OCI-M1 (cell line): ENCODE measurements around the gene PITPNC1.
"Not testable (repeated sequence)": the region's sequence is repeated elsewhere in the genome, so short reads cannot be mapped to it uniquely, and the experiment has no call there.

Experiments used
- DNase-seq: peaks from one replicate; lab custom pipeline; 2025; lab: John Stamatoyannopoulos, UW

Gene PITPNC1

GRCh38 chr17:67648032-67648905 lies 271.2 kb downstream of the PITPNC1 start:
- no peak for DNase-seq

DNA sequence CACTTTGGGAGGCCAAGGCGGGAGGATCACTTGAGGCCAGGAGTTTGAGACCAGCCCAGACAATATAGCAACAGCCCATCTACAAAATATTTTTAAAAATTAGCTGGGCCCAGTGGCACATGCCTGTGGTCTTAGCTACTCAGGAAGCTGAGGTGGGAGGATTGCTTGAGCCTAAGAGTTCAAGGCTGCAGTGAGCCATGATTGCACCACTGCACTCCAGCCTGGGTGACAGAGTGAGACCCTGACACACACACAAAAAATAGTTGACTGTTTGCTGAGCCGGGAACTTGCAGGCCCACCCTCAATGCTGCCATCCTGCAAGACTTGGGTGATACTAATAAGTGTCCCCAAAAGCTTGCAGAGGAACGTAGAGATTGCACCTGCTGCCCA lies 271.8 kb downstream of the PITPNC1 start:
- DNase-seq: not testable (repeated sequence)

DNA sequence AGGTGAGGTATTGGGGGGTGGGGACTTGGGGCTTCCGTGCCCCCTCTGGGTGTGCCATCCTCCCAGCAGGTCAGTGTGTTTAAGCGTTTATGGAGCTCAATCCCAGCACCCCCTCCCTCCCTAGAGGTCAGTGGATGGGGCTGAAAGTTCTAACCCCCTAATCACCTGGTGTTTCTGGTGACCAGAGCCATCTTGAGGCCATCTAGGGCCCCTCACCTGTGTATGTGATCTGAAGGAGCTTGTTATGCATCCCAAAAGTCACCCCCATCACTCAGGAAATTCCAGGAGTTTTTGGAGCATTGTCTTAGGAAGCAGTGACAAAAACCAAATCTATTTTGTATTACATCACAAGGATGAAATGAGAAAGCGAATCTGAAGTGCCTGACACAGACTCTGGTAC lies 272.8 kb downstream of the PITPNC1 start:
- DNase-seq: no peak

DNA sequence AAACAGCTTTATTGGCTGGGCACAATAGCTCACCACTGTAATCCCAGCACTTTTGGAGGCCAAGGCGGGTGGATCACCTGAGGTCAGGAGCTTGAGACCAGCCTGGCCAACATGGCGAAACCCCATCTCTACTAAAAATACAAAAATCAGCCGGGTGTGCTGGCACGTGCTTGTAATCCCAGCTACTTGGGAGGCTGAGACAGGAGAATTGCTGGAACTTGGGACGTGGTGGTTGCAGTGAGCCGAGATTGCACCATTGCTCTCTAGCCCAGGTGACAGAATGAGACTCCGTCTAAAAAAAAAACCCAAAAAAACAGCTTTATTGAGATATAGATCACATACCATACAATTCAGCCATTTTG lies 274.1 kb downstream of the PITPNC1 start:
- DNase-seq: not testable (repeated sequence)

- no peak for DNase-seq
Measured at GRCh38 chr17:67652433-67652832, 275.4 kb downstream of the PITPNC1 start.

GRCh38 chr17:67655478-67656148 lies 278.5 kb downstream of the PITPNC1 start:
- DNase-seq: peak; percentile 71

GRCh38 chr17:67656494-67657203 lies 279.6 kb downstream of the PITPNC1 start:
- DNase-seq: peak; percentile 35

GRCh38 chr17:67657596-67657995 lies 280.5 kb downstream of the PITPNC1 start:
- DNase-seq: no peak

DNA sequence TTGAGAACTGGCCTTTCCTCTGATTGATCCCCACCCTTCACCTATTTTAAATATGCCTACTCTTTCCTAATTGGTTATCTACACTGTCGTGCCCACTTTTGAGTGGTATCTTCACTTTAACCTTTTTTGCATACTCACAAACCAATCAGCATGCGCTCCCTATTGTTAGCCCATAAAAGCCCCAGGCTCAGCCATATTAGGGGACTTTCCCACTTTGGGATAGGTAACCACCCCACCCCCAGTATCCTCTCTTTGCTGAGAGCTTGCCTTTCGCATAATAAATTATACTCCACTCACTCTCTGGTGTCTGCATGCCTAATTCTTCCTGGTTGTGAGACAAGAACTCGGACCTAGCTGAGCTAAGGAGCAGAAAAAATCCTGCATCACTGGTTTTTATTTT lies 281.2 kb downstream of the PITPNC1 start:
- no peak for DNase-seq

DNA sequence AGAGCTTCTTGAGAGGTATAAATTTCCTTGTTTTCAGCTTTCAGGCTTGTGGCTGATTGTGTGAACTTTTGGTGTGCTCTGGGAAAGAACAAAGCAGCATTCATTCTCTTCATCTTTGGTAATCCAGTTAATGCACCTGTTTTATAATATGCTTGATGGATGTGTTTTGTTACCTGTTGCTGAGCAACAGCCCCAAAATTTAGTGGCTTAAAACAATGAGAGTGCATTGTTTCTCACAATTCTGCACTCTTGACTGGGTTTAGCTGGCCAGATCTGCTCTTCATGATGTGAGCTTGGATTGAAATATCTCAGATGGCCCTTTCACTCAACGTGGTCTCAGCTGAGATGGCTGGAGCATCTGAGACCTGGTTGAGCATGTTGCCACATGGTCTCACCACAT lies 281.9 kb downstream of the PITPNC1 start:
- DNase-seq: no peak

DNA sequence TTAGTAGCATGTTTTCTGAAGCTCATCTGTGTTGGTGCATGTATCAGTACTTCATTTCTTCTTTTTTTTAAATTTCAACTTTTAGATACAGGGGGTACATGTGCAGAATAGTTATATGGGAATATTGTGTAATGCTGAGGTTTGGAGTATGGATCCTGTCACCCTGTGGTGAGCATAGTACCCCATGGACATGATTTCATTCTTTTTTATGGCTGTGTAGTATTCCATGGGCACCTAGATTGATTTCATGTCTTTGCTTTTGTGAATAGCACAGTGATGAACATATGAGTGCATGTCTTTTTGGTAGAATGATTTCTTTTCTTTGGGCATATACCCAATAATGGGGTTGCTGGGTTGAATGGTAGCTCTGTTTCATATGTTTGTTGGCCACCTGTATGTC lies 285.6 kb downstream of the PITPNC1 start:
- no peak for DNase-seq

DNA sequence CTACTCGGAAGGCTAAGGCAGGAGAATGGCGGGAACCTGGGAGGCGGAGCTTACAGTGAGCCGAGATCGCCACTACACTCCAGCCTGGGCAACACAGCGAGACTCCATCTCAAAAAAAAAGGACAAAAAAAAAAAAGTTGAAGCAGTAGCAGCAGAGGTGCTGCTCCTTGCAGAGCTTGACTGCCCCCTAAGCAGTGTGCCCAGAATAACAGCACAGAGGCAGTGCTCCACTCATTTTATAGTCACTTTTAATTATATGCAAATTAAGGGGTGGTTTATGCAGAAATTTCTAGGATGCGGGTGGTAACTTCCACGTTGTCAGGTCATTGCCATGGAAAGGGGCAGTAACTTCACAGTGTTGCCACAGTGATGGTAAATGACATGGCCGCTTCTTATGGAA lies 286.4 kb downstream of the PITPNC1 start:
- DNase-seq: no peak

DNA sequence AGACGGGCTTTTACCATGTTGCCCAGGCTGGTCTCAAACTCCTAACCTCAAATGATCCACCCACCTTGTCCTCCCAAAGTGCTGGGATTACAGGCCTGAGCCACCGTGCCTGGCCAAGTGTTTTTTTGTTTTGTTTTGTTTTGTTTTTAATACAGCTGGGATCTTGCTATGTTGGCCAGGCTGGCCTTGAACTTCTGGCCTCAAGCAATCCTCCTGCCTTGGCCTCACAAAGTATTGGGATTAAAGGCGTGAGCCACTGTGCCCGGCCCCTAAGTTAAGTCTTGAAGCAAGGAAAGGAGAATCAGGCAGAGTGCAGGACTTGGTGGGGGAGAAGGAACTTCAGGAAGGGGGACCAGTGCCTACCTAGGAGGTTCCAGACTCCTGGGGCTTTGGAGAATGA lies 288.9 kb downstream of the PITPNC1 start:
- no peak for DNase-seq

DNA sequence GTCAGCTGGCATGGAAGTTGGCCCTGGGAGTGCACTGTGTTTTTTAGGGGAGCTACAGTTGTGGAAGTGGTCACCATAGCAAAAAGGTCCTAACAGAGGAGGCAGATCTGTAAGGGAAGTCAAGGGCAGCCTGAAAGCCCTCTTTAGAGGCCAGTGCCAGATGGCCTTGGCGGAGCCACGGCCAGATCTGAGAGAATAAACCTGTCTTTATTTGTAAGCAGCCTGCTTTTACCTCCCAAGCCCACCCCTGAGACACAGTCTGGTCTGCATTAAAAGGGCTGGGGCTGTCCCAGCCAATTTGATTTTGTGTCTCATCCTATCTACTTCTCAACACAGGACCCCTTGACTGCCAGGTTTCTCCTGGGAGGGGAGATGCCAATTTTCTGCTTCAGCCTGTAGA lies 289.6 kb downstream of the PITPNC1 start:
- DNase-seq: no peak

DNA sequence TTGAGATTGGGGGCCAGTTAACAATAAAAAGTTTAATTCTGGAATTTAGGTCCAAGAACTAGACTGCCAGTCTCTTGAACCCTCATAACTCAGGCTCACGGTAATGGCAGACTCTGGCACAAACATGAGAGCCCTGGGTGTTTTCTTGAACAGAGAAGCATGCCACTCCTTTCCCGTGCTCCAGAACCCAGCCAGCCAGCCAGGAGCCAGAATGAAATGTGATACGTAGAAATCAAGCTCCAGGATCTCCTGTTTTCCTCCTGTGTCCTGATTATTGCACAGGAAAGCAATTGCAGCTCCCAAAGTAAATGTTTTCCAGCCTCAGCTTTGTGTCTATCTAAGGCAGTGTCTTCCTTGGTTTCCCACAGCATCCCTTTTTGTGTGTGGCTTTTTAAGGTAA lies 294.4 kb downstream of the PITPNC1 start:
- no peak for DNase-seq

- DNase-seq: no peak
Measured at GRCh38 chr17:67672592-67673335, 295.7 kb downstream of the PITPNC1 start.

DNA sequence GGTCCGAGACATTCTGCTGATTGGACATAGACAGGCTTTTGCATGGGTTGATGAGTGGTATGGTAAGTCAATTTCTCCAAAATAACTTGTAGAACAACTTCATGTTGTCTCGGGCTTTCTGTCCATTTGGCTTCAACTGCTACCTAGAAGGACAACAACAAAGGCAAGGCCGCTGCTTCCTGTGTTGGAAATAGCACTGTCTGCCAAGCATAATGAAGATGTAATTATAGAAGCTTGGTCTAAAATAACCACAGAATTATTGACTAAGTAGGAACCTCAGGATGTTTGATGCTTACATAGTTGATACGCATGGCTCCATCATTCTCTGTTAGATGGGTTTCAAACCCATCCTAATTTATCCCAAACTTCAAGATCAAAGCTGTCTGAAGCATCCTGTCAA lies 298.4 kb downstream of the PITPNC1 start:
- no peak for DNase-seq

- no peak for DNase-seq
Measured at GRCh38 chr17:67676305-67676704, 299.2 kb downstream of the PITPNC1 start.

DNA sequence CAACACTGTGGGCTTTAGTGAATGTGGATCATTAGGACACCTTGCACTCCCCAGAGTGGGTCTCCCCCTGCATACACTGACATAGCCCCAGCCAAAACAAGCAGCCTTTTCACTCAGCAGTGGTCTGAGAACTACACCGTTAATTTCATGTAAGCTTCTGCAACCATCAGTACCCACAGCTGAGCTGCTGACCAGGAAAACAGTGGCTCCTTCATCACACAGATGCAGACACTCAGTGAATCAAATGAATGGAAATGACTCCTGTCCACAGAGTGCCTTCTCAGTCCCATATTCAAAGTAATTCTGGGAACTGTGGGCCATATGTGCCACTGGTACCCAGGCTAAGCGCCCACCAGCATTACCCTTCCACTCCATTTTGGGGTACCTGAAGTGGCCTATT lies 301.3 kb downstream of the PITPNC1 start:
- DNase-seq: no peak

GRCh38 chr17:67679225-67679624 lies 302.1 kb downstream of the PITPNC1 start:
- DNase-seq: no peak

GRCh38 chr17:67679721-67680120 lies 302.6 kb downstream of the PITPNC1 start:
- no peak for DNase-seq
